SJCRH30 (cell line): ENCODE results near the gene MEF2C. TPM values are rescaled to one million over a fixed set of nuclear protein-coding genes. Genes with fewer than 3 reads are reported as not detected.
"Not testable (repeated sequence)": the region's sequence is repeated elsewhere in the genome, so short reads cannot be mapped to it uniquely, and the experiment has no call there.

ENCODE experiments used
- DNase-seq, 2 experiments: peaks; one replicate each; pipeline ENCODE4 v3.0.0-alpha.2; 2015 to 2020
- H3K27ac ChIP-seq: fragments of 250-450 bp; sonication (Bioruptor Pico); 2 replicates; pipeline ENCODE4 v1.5.1; 2020; ENCODE audit warnings: mild to moderate bottlenecking, moderate library complexity
- H3K27me3 ChIP-seq: fragments of 250-450 bp; sonication (Bioruptor Pico); 2 replicates; pipeline ENCODE4 v1.5.1; 2020; ENCODE audit warnings: mild to moderate bottlenecking, moderate library complexity
- H3K36me3 ChIP-seq: fragments of 250-450 bp; sonication (Bioruptor Pico); 2 replicates; pipeline ENCODE4 v1.5.1; 2020; ENCODE audit warnings: mild to moderate bottlenecking, moderate library complexity
- H3K4me1 ChIP-seq: fragments of 250-450 bp; sonication (Bioruptor Pico); 2 replicates; pipeline ENCODE4 v1.5.1; 2020; ENCODE audit warnings: mild to moderate bottlenecking, moderate library complexity
- H3K4me3 ChIP-seq: fragments of 250-450 bp; sonication (Bioruptor Pico); 2 replicates; pipeline ENCODE4 v1.5.1; 2020; ENCODE audit warnings: mild to moderate bottlenecking, moderate library complexity
- H3K9me3 ChIP-seq: fragments of 250-450 bp; sonication (Bioruptor Pico); replicated peaks from 2 replicates; pipeline ENCODE4 v1.5.1; 2020; ENCODE audit warnings: mild to moderate bottlenecking, moderate library complexity
- total RNA-seq: library from RNA; depleted of rRNA; stranded (reverse); fragments of >200 nt; shearing (Covaris generic); gene quantifications from 2 replicates; pipeline ENCODE4 v1.2.3, GENCODE V29; 2014; rRNA removed

The MEF2C gene
- 56.4 and 67.2 TPM in 2 replicates for total RNA-seq

GRCh38 chr5:88883059-88883835 lies at the start of gene MEF2C:
MEF2C (minus strand) TSS chr5:88883184; CDS start chr5:88823788, 59,396 bp downstream.
- Histone ChIP-seq H3K4me3 (peak within 1 kb of the TSS; percentile 67), H3K27me3 (no peaks in the 10 kb centered on the region), H3K36me3 (peaks cover 7% of the 10 kb centered on the region; the same call in 1 of the 2 replicates), H3K4me1 (peaks cover 24% of the 10 kb centered on the region), H3K9me3 (no peaks in the 10 kb centered on the region), H3K27ac (peak within 1 kb of the TSS; percentile 74)
- peak; percentile 71 to 84 for DNase-seq

- Histone ChIP-seq H3K27me3 (no peaks in the 10 kb centered on the region), H3K9me3 (no peaks in the 10 kb centered on the region), H3K4me3 (no peak overlapping the region), H3K4me1 (peaks cover 26% of the 10 kb centered on the region), H3K36me3 (no peaks in the 10 kb centered on the region), H3K27ac (no peak overlapping the region)
- no peak for DNase-seq
Observed at GRCh38 chr5:88932541-88932940, 49.6 kb upstream of the MEF2C start.

- DNase-seq = peak in 1 of 2 experiments; percentile 38
- H3K27ac ChIP-seq = no peak overlapping the region
- no peaks in the 10 kb centered on the region for H3K9me3 ChIP-seq
Observed at GRCh38 chr5:88930335-88930734, 47.4 kb upstream of the MEF2C start.

DNA sequence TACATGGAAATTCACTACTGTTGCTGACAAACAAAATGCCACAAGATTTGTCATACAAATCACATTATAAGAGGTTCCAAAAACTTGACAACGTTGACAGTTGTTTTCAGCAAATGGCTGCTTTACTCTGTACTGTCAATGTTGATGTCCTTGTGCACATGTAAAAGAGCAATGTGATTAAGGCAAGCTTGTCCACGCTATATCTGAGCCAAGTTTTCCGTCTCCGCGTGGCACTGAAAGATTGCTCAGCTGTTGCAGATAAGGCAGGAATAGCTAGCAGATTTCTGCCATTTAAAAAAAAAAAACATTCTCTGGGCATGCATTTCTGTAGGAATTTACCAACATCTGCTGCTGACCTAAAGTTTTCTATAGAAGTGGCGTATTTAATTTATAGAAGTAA lies 46.4 kb upstream of the MEF2C start:
- Histone ChIP-seq H3K36me3 (no peaks in the 10 kb centered on the region), H3K9me3 (no peaks in the 10 kb centered on the region), H3K27ac (peak overlapping the region; percentile 32), H3K4me3 (no peak overlapping the region), H3K27me3 (no peaks in the 10 kb centered on the region), H3K4me1 (peaks cover 23% of the 10 kb centered on the region)
- peak; percentile 50 to 52 for DNase-seq

More at GRCh38 chr5:88930335-88930734, 47.4 kb upstream of the MEF2C start:
- H3K4me3 ChIP-seq = no peak overlapping the region
- no peaks in the 10 kb centered on the region for H3K36me3 ChIP-seq
- peaks cover 25% of the 10 kb centered on the region for H3K4me1 ChIP-seq
- no peaks in the 10 kb centered on the region for H3K27me3 ChIP-seq

- no peak for DNase-seq
- Histone ChIP-seq H3K4me1 (peaks cover 23% of the 10 kb centered on the region), H3K36me3 (no peaks in the 10 kb centered on the region; the same call in 1 of the 2 replicates), H3K27ac (no peak overlapping the region), H3K4me3 (no peak overlapping the region), H3K9me3 (no peaks in the 10 kb centered on the region), H3K27me3 (no peaks in the 10 kb centered on the region)
Observed at GRCh38 chr5:88926774-88927173, 43.8 kb upstream of the MEF2C start.

- Histone ChIP-seq H3K4me1 (peaks cover 21% of the 10 kb centered on the region), H3K36me3 (no peaks in the 10 kb centered on the region; the same call in 1 of the 2 replicates), H3K9me3 (no peaks in the 10 kb centered on the region), H3K27ac (no peak overlapping the region), H3K27me3 (no peaks in the 10 kb centered on the region), H3K4me3 (no peak overlapping the region)
- DNase-seq = no peak
Observed at GRCh38 chr5:88925692-88926490, 42.9 kb upstream of the MEF2C start.

GRCh38 chr5:88924330-88924657 lies 41.3 kb upstream of the MEF2C start:
- H3K4me3 ChIP-seq = no peak overlapping the region
- H3K27ac ChIP-seq = no peak overlapping the region
- H3K4me1 ChIP-seq = peaks cover 6% of the 10 kb centered on the region
- no peaks in the 10 kb centered on the region for H3K27me3 ChIP-seq
- no peak for DNase-seq
- H3K9me3 ChIP-seq = peaks cover 3% of the 10 kb centered on the region; the same call in 1 of the 2 replicates
- H3K36me3 ChIP-seq = no peaks in the 10 kb centered on the region; the same call in 1 of the 2 replicates

GRCh38 chr5:88923623-88924329 lies 40.8 kb upstream of the MEF2C start:
- H3K4me1 ChIP-seq = peaks cover under 1% of the 10 kb centered on the region
- H3K27me3 ChIP-seq = no peaks in the 10 kb centered on the region
- H3K27ac ChIP-seq = no peak overlapping the region
- no peak overlapping the region for H3K4me3 ChIP-seq
- no peak for DNase-seq
- no peaks in the 10 kb centered on the region; the same call in 1 of the 2 replicates for H3K36me3 ChIP-seq
- peaks cover 3% of the 10 kb centered on the region; the same call in 1 of the 2 replicates for H3K9me3 ChIP-seq

GRCh38 chr5:88912743-88913142 lies 29.8 kb upstream of the MEF2C start:
- not testable (repeated sequence) for H3K36me3 ChIP-seq, DNase-seq, H3K4me1 ChIP-seq, H3K27ac ChIP-seq, H3K9me3 ChIP-seq, H3K27me3 ChIP-seq, H3K4me3 ChIP-seq

DNA sequence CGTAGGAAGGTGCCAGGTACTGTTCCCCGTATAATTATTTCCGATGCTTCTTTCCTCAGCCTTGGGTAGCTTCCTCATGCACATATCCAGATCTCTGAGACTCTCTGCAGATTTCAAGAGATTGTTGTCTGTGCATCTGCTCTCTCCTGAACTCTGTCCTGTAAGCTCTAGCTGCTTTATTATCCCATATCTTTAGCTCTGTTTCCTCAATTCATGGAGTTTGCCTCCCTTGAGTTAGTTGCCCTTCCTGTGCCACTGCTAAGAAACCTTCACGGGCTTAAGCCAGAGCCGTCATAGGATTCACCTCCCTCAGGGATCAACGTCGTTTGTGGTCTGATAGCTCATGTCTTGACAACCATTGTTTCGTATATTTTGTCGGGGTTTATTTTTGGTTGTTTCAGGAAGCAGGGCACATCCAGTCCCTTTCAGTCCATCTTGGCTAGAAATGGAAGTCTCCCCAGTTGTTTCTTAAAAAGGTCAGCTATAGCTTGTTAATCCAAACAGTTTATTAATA lies 28.1 kb upstream of the MEF2C start:
- not testable (repeated sequence) for H3K4me1 ChIP-seq, DNase-seq, H3K4me3 ChIP-seq, H3K27ac ChIP-seq, H3K36me3 ChIP-seq, H3K9me3 ChIP-seq, H3K27me3 ChIP-seq

- H3K4me1 ChIP-seq, H3K9me3 ChIP-seq, DNase-seq, H3K36me3 ChIP-seq, H3K4me3 ChIP-seq, H3K27ac ChIP-seq, H3K27me3 ChIP-seq: not testable (repeated sequence)
Observed at GRCh38 chr5:88904478-88904877, 21.5 kb upstream of the MEF2C start.

GRCh38 chr5:88903966-88904365 lies 21.0 kb upstream of the MEF2C start:
- H3K36me3 ChIP-seq, H3K27me3 ChIP-seq, H3K27ac ChIP-seq, H3K4me3 ChIP-seq, H3K9me3 ChIP-seq, DNase-seq, H3K4me1 ChIP-seq: not testable (repeated sequence)

- not testable (repeated sequence) for H3K4me1 ChIP-seq, DNase-seq, H3K36me3 ChIP-seq, H3K4me3 ChIP-seq, H3K27ac ChIP-seq, H3K27me3 ChIP-seq, H3K9me3 ChIP-seq
Observed at GRCh38 chr5:88901077-88901476, 18.1 kb upstream of the MEF2C start.

DNA sequence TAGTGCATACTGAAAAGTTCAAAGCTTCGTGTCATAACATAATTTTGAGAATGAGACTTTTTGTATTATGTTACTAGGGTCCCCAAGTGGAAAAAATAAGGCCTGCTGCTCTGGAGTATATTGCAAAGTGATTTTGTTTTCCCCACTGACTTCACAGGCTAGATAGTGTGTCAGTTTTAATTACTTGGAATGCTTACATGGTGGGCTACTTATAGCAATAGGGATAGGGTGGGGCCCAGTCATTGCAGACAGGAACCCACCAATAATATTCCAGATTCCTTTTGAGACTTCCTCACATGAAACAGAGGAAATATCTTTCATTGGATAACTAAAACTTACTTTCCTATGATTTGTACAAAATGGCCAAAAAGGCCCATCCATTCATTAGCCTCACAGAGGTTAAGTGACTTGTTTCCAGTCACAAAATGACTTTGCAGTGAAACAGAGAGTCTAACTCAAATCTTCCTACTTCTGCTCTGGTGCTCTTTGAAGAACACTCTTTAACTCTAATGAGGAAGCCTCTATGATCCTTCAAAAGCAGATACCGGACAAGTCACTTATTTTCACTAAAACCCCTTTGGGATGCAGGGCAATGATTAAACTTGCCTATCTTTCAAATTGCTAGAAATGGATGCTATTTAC lies 16.2 kb upstream of the MEF2C start:
- peaks cover 14% of the 10 kb centered on the region for H3K36me3 ChIP-seq
- peaks cover 6% of the 10 kb centered on the region; the same call in 1 of the 2 replicates for H3K4me1 ChIP-seq
- H3K27ac ChIP-seq = no peak overlapping the region
- DNase-seq = no peak
- no peak overlapping the region for H3K4me3 ChIP-seq
- H3K27me3 ChIP-seq = no peaks in the 10 kb centered on the region
- no peaks in the 10 kb centered on the region for H3K9me3 ChIP-seq
